ENCODE data around the gene EFCAB13.
A peak's percentile ranks its signal among the peaks of the same experiment; 100 is the strongest.

DNA sequence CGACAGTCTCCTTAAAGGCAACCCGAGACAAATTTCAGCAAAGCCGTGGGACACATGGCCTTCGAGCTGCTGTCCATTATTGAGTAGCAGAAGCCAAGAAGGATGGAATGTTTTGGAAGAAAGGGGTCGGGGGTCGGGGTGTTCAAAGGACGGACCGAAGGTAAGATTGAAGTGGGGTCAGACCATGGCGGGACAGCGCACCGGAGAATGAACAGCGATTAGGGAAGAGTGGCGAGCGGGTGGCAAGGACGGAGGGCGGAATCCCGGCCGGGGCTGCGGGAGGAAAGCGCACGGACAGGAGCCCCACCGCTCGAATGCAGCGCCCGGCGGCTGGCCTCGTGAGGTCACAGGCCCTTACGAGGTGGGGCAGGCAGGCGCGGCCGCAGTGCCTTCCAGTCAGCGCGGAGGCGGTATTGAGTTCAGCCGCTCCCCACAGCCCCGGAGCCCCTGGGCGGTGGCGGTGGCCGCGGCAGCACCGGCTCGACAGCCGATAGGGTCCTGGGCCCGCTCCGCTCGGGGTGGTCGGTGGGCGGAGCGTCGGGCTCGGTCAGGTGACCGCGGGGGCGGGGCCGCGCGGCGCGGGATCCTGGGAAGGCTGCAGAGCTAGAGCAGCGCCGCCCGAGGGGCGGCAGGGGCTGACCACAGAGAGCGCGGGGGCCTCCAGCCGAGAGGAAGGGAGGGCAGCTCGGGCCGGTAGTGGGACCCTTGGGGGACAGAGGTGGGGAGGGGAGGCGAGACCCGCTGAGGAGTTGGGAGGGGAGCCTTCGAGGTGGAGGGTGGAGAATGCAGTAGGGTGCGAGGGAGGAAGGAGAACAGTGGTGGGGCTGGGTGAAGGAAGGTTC, at the start of gene EFCAB13:
- TF ChIP-seq, protein P1, sequence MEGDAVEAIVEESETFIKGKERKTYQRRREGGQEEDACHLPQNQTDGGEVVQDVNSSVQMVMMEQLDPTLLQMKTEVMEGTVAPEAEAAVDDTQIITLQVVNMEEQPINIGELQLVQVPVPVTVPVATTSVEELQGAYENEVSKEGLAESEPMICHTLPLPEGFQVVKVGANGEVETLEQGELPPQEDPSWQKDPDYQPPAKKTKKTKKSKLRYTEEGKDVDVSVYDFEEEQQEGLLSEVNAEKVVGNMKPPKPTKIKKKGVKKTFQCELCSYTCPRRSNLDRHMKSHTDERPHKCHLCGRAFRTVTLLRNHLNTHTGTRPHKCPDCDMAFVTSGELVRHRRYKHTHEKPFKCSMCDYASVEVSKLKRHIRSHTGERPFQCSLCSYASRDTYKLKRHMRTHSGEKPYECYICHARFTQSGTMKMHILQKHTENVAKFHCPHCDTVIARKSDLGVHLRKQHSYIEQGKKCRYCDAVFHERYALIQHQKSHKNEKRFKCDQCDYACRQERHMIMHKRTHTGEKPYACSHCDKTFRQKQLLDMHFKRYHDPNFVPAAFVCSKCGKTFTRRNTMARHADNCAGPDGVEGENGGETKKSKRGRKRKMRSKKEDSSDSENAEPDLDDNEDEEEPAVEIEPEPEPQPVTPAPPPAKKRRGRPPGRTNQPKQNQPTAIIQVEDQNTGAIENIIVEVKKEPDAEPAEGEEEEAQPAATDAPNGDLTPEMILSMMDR (IDR thresholded peaks at IDR 0.05 in 4 of 5, conservative IDR thresholded peaks at IDR 0.05 in 1 of 5), result peak in 1 of 5 experiments; percentile 23
- TF ChIP-seq POLR2A (IDR thresholded peaks at IDR 0.05), result peak; percentile 72 to 90

Measured in gastrocnemius medialis (tissue), 4 donors.